Measurements from ENCODE around the gene CUX1.
"Not testable (repeated sequence)": the region's sequence is repeated elsewhere in the genome, so short reads cannot be mapped to it uniquely, and the experiment has no call there.

The CUX1 gene

GRCh38 chr7:102138676-102139075 is 321.2 kb downstream of the CUX1 start:
- peaks cover 33% of the 10 kb centered on the region for H3K4me1 ChIP-seq (ENCODE audit: control insufficient read depth, low read length)
- no peak overlapping the region for H3K4me2 ChIP-seq (ENCODE audit: low read length)
- peaks cover 22% of the 10 kb centered on the region for H3F3A ChIP-seq (ENCODE audit: control insufficient read depth, insufficient read depth)
- no peaks in the 10 kb centered on the region for H3K27me3 ChIP-seq (ENCODE audit: control insufficient read depth, low read length)
- H3K9me3 ChIP-seq (ENCODE audit: control insufficient read depth, insufficient read depth, low read length) = no peaks in the 10 kb centered on the region
- H3K4me3 ChIP-seq (ENCODE audit: low read length) = no peak overlapping the region
- H3K9me2 ChIP-seq (replicated peaks; ENCODE audit: control insufficient read depth, low read length) = no peaks in the 10 kb centered on the region
- peaks cover 10% of the 10 kb centered on the region; the same call in 1 of the 2 replicates for H4K20me1 ChIP-seq (ENCODE audit: control insufficient read depth, insufficient read depth, low read depth, low read length)
- peaks cover 7% of the 10 kb centered on the region for H3K79me2 ChIP-seq (ENCODE audit: control insufficient read depth, low read length)
- no peak overlapping the region for H3K27ac ChIP-seq (ENCODE audit: low read depth, low read length)
- TF ChIP-seq EZH2phosphoT487 (IDR thresholded peaks at IDR 0.05; ENCODE audit: borderline replicate concordance, low read length) (no peak), CTCF (IDR thresholded peaks at IDR 0.05; ENCODE audit: low read depth, low read length, poor library complexity, severe bottlenecking) (no peak)
- H3K36me3 ChIP-seq (ENCODE audit: control insufficient read depth, low read length) = peaks cover 62% of the 10 kb centered on the region

GRCh38 chr7:102140952-102141370 is 323.5 kb downstream of the CUX1 start:
- Histone ChIP-seq H3K4me1 (ENCODE audit: control insufficient read depth, low read length) (peaks cover 33% of the 10 kb centered on the region), H3K9me3 (ENCODE audit: control insufficient read depth, insufficient read depth, low read length) (no peaks in the 10 kb centered on the region), H3K27ac (ENCODE audit: low read depth, low read length) (peak overlapping the region; percentile 77), H3K4me3 (ENCODE audit: low read length) (peak overlapping the region; percentile 58), H4K20me1 (ENCODE audit: control insufficient read depth, insufficient read depth, low read depth, low read length) (peaks cover 10% of the 10 kb centered on the region; the same call in 1 of the 2 replicates), H3K36me3 (ENCODE audit: control insufficient read depth, low read length) (peaks cover 50% of the 10 kb centered on the region), H3K4me2 (ENCODE audit: low read length) (peak overlapping the region; percentile 87), H3F3A (ENCODE audit: control insufficient read depth, insufficient read depth) (peaks cover 18% of the 10 kb centered on the region), H3K9me2 (replicated peaks; ENCODE audit: control insufficient read depth, low read length) (no peaks in the 10 kb centered on the region), H3K27me3 (ENCODE audit: control insufficient read depth, low read length) (no peaks in the 10 kb centered on the region), H3K79me2 (ENCODE audit: control insufficient read depth, low read length) (peaks cover 7% of the 10 kb centered on the region)
- TF ChIP-seq CTCF (IDR thresholded peaks at IDR 0.05; ENCODE audit: low read depth, low read length, poor library complexity, severe bottlenecking) (no peak), EZH2phosphoT487 (IDR thresholded peaks at IDR 0.05; ENCODE audit: borderline replicate concordance, low read length) (no peak)

GRCh38 chr7:102142433-102142832 is 325.0 kb downstream of the CUX1 start:
- H3K4me2 ChIP-seq (ENCODE audit: low read length); H3K27me3 ChIP-seq (ENCODE audit: control insufficient read depth, low read length); H3K79me2 ChIP-seq (ENCODE audit: control insufficient read depth, low read length); H3K9me2 ChIP-seq (replicated peaks; ENCODE audit: control insufficient read depth, low read length); H4K20me1 ChIP-seq (ENCODE audit: control insufficient read depth, insufficient read depth, low read depth, low read length); H3K4me3 ChIP-seq (ENCODE audit: low read length); H3K27ac ChIP-seq (ENCODE audit: low read depth, low read length); H3K9me3 ChIP-seq (ENCODE audit: control insufficient read depth, insufficient read depth, low read length): not testable (repeated sequence)
- Histone ChIP-seq H3K36me3 (ENCODE audit: control insufficient read depth, low read length) (peaks cover 46% of the 10 kb centered on the region), H3K4me1 (ENCODE audit: control insufficient read depth, low read length) (peaks cover 39% of the 10 kb centered on the region), H3F3A (ENCODE audit: control insufficient read depth, insufficient read depth) (peaks cover 15% of the 10 kb centered on the region)

- Histone ChIP-seq H3K9me3 (ENCODE audit: control insufficient read depth, insufficient read depth, low read length) (no peaks in the 10 kb centered on the region), H3K79me2 (ENCODE audit: control insufficient read depth, low read length) (peaks cover 5% of the 10 kb centered on the region), H3K4me1 (ENCODE audit: control insufficient read depth, low read length) (peaks cover 16% of the 10 kb centered on the region), H3K27me3 (ENCODE audit: control insufficient read depth, low read length) (no peaks in the 10 kb centered on the region), H3F3A (ENCODE audit: control insufficient read depth, insufficient read depth) (no peaks in the 10 kb centered on the region), H3K27ac (ENCODE audit: low read depth, low read length) (no peak overlapping the region), H3K9me2 (replicated peaks; ENCODE audit: control insufficient read depth, low read length) (no peaks in the 10 kb centered on the region), H4K20me1 (ENCODE audit: control insufficient read depth, insufficient read depth, low read depth, low read length) (peaks cover 7% of the 10 kb centered on the region; the same call in 1 of the 2 replicates), H3K36me3 (ENCODE audit: control insufficient read depth, low read length) (peaks cover 36% of the 10 kb centered on the region), H3K4me3 (ENCODE audit: low read length) (no peak overlapping the region), H3K4me2 (ENCODE audit: low read length) (no peak overlapping the region)
- TF ChIP-seq CTCF (IDR thresholded peaks at IDR 0.05; ENCODE audit: low read depth, low read length, poor library complexity, severe bottlenecking) (no peak), EZH2phosphoT487 (IDR thresholded peaks at IDR 0.05; ENCODE audit: borderline replicate concordance, low read length) (no peak)
Observed at GRCh38 chr7:102146122-102146521, 328.7 kb downstream of the CUX1 start.
